ENCODE data around the gene EP400. TPM values are rescaled to one million over a fixed set of nuclear protein-coding genes. Genes with fewer than 3 reads are reported as not detected.

Gene EP400
- total RNA-seq, 1 donor from 2014 or later: 85.8 TPM

DNA sequence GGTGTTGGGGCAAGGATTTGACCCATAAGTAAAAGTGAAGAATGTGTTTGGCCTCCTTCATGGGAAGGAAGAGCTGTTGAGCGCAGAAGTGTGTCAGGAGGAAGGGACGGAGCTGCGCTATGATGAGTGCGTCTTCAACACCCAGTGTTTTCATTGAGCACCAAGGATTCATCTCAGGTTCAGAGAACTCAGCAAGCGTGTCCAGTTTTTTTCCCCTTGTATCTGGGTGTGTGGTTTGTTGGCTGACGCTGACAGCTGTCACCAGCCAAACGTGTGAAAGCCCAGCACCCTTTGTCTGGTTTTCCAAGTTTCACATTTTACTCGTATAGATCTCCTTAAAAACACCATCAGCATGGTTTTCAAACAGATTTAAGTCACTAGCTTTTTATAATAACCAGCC is 12.3 kb downstream of the EP400 start:
- TF ChIP-seq, protein P1, sequence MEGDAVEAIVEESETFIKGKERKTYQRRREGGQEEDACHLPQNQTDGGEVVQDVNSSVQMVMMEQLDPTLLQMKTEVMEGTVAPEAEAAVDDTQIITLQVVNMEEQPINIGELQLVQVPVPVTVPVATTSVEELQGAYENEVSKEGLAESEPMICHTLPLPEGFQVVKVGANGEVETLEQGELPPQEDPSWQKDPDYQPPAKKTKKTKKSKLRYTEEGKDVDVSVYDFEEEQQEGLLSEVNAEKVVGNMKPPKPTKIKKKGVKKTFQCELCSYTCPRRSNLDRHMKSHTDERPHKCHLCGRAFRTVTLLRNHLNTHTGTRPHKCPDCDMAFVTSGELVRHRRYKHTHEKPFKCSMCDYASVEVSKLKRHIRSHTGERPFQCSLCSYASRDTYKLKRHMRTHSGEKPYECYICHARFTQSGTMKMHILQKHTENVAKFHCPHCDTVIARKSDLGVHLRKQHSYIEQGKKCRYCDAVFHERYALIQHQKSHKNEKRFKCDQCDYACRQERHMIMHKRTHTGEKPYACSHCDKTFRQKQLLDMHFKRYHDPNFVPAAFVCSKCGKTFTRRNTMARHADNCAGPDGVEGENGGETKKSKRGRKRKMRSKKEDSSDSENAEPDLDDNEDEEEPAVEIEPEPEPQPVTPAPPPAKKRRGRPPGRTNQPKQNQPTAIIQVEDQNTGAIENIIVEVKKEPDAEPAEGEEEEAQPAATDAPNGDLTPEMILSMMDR (IDR thresholded peaks at IDR 0.05; ENCODE audit: partially characterized antibody, unreplicated experiment): no peak
- peaks cover 29% of the 10 kb centered on the region for H3K4me1 Mint-ChIP-seq (ENCODE audit: low read depth, unreplicated experiment)
- peaks cover 1% of the 10 kb centered on the region for H3K9me3 Mint-ChIP-seq (ENCODE audit: unreplicated experiment)
- peak overlapping the region; percentile 85 for H3K27ac Mint-ChIP-seq (ENCODE audit: unreplicated experiment)
- H3K27me3 Mint-ChIP-seq (ENCODE audit: unreplicated experiment): no peaks in the 10 kb centered on the region
- peaks cover 5% of the 10 kb centered on the region for H3K36me3 Mint-ChIP-seq (ENCODE audit: unreplicated experiment)
- H3K4me3 Mint-ChIP-seq (ENCODE audit: unreplicated experiment): peak overlapping the region; percentile 71
- no peak for DNase-seq

DNA sequence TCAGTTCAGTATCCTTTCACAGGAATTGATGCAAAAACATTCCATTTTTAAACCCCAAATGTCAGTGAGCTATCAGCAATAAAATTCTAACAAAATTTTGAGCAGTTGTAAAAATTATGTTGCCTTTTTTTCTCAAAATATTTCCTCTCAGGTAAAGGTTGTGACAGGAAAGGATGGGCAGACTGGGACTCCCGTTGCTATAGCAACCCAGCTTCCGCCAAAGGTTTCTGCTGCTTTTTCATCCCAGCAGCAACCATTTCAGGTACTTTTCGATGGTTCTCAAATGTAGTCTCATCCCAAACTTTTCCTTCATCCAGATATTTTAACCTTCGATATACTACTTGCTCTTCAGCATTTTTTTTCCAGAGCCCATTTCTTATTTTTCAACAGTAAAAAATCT is 13.6 kb downstream of the EP400 start:
- Mint-ChIP-seq H3K27ac (ENCODE audit: unreplicated experiment) (no peak overlapping the region), H3K9me3 (ENCODE audit: unreplicated experiment) (peaks cover 3% of the 10 kb centered on the region), H3K4me3 (ENCODE audit: unreplicated experiment) (no peak overlapping the region), H3K4me1 (ENCODE audit: low read depth, unreplicated experiment) (peaks cover 22% of the 10 kb centered on the region), H3K36me3 (ENCODE audit: unreplicated experiment) (peaks cover 5% of the 10 kb centered on the region), H3K27me3 (ENCODE audit: unreplicated experiment) (no peaks in the 10 kb centered on the region)
- TF ChIP-seq, protein P1 (IDR thresholded peaks at IDR 0.05; ENCODE audit: partially characterized antibody, unreplicated experiment): no peak
- DNase-seq: no peak

DNA sequence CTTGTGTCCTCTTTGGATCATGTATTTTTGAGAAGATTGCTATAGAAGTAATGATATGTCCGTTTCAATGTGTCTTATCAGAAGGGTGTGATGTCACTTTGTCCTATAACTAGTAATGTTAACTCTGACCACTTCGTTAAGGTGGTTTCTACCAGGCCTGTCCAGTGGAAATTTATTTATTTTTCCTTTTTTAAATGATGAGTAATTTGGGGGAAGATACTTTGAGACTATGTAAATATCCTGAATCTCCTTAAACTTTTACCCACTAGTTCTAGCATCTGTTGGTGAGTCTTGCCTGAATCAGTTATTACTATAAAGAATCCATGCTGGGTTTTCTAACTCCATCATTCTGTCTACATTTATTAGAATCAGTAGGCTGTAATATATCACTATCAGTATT is 15.3 kb downstream of the EP400 start:
- Mint-ChIP-seq H3K27ac (ENCODE audit: unreplicated experiment) (no peak overlapping the region), H3K4me3 (ENCODE audit: unreplicated experiment) (no peak overlapping the region), H3K4me1 (ENCODE audit: low read depth, unreplicated experiment) (peaks cover 11% of the 10 kb centered on the region), H3K36me3 (ENCODE audit: unreplicated experiment) (peaks cover 5% of the 10 kb centered on the region), H3K27me3 (ENCODE audit: unreplicated experiment) (no peaks in the 10 kb centered on the region), H3K9me3 (ENCODE audit: unreplicated experiment) (peaks cover 2% of the 10 kb centered on the region)
- TF ChIP-seq, protein P1 (IDR thresholded peaks at IDR 0.05; ENCODE audit: partially characterized antibody, unreplicated experiment): no peak
- no peak for DNase-seq

DNA sequence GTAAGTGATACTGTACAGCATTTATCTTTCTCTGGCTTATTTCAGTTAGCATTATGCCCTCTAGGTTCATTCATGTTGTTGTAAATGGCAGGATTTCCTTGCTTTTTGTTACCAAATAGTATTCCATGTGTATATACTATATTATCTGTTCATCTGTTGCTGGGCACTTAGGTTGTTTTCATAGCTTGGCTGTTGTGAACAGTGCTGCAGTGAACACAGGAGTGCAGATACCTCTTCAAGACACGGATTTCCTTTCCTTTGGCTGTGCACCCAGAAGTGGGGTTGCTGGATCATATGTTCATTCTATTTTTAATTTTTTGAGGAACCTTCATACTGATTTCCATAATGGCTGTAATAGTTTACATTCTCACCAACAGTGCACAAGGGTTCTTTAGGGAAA is 21.5 kb downstream of the EP400 start:
- Mint-ChIP-seq H3K27me3 (ENCODE audit: unreplicated experiment) (no peaks in the 10 kb centered on the region), H3K4me1 (ENCODE audit: low read depth, unreplicated experiment) (peaks cover 12% of the 10 kb centered on the region), H3K36me3 (ENCODE audit: unreplicated experiment) (no peaks in the 10 kb centered on the region), H3K9me3 (ENCODE audit: unreplicated experiment) (peaks cover 3% of the 10 kb centered on the region), H3K4me3 (ENCODE audit: unreplicated experiment) (no peak overlapping the region), H3K27ac (ENCODE audit: unreplicated experiment) (no peak overlapping the region)
- no peak for DNase-seq
- TF ChIP-seq, protein P1 (IDR thresholded peaks at IDR 0.05; ENCODE audit: partially characterized antibody, unreplicated experiment): no peak

DNA sequence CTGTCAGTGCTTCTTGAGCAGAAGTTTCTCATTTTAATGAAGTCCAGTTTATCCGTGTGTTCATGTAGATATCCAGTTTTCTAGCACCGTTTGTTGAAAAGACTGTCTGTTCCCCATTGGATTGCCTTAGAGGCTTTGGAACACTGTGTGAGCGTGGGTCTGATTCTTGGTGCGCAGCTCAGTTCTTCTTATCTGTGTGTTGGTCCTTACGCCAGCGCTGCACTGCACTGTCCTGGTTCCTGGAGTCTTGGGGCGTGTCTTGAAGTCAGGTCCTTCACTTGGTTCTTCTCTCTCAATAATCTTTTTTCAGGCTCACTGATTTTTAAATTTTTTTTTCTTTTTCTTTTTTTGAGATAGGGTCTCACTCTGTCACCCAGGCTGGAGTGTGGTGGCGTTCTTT is 25.5 kb downstream of the EP400 start:
- peaks cover 15% of the 10 kb centered on the region for H3K4me1 Mint-ChIP-seq (ENCODE audit: low read depth, unreplicated experiment)
- TF ChIP-seq, protein P1 (IDR thresholded peaks at IDR 0.05; ENCODE audit: partially characterized antibody, unreplicated experiment): no peak
- H3K4me3 Mint-ChIP-seq (ENCODE audit: unreplicated experiment): no peak overlapping the region
- no peak for DNase-seq
- H3K27ac Mint-ChIP-seq (ENCODE audit: unreplicated experiment): no peak overlapping the region
- peaks cover 1% of the 10 kb centered on the region for H3K9me3 Mint-ChIP-seq (ENCODE audit: unreplicated experiment)
- H3K36me3 Mint-ChIP-seq (ENCODE audit: unreplicated experiment): no peaks in the 10 kb centered on the region
- H3K27me3 Mint-ChIP-seq (ENCODE audit: unreplicated experiment): no peaks in the 10 kb centered on the region
